NCI-H526 (cell line): ENCODE results near the gene PRAC1.

ENCODE experiments used
- DNase-seq, 2 experiments: peaks; one replicate each; lab custom pipeline; 2025; lab: John Stamatoyannopoulos, UW

The PRAC1 gene

DNA sequence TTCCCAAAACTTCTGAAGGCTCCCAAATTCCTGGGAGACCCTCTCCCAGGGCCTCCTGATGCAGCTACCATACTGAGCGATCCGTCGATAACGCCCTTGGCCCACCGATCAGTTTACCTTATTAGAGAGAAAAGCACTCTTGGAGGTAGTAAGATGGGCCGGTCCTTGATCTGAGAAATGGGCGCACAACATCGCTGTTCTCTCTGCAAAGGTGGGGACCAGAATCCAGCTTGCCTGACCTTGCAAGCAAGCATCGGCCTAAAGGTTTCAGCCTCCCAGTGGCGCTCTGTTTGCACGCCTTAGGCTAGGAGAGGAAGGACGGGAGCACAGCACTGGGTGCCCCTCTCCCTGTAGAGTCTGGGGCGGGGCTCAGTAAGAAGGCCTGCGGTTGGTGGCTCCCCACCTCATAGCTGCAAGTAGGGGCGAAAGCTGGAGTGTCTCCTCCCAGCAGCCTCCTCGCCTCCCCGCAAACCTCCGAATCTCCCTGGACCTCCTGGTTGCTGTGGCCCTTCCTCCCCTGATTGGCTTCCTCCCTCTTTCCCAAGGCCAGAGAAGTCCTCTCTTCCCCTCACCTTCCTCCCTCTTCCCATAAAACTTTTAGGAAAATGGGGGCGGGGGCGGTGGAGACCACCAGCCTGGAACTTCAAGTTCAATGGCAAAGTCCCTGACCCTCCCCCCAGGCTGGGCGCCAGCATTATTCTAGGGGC lies at the start of gene PRAC1:
Gene PRAC1 (minus strand): TSS at position 318 of the 707 bp plus-strand sequence. CDS start 126 bp downstream, at position 192.
- DNase-seq: no peak

DNA sequence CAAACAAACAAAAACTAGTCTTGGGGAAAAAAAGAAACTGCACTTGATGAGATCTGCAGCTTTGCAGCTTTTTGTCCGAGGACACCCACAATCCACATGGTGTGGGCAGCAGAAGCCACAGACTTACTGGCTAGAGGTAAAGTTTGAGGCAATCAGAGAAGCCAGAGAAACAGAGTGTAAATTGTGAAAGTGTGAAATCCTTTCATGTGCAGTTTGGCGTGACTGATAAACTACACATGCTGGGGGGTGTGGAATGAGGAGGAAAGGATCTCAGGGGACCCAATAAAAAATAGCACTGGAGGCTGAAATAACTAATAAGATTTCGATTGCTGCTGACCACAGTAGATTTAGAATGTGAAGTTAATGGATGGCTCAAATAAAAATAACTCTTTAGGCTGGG lies 48.6 kb upstream of the PRAC1 start:
- DNase-seq: no peak

DNA sequence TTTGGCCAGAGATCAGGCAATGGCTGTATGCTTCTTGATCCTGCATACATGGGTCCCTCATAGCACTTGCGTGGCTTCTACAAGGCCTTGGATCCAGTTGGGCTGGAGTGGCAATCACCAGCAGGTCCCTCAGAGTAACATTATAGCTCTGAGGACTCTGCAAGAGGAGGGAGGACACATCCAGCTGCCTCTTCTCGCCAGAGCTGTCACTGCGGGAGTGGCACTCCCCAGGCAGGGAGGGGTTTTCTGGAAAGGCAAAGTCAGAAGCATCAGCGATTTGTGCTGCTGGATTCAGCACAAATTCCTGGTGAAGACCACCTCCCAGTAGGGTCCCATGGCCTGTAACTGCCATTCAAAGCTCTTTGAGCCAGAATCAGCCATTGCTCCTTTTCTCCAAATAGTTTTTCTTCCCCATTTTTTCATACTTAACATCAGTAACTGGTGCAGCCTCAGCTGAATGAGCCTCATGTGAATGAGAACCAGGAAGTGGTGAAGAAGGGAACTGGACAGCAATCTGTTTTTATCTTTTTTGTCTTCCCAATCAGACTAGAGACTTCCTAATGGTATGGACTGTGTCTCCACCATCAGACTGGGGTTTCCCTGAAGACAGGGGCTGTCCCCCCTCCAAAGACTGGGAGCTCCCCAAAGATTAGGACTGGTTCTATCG lies 46.8 kb upstream of the PRAC1 start:
- DNase-seq: no peak

DNA sequence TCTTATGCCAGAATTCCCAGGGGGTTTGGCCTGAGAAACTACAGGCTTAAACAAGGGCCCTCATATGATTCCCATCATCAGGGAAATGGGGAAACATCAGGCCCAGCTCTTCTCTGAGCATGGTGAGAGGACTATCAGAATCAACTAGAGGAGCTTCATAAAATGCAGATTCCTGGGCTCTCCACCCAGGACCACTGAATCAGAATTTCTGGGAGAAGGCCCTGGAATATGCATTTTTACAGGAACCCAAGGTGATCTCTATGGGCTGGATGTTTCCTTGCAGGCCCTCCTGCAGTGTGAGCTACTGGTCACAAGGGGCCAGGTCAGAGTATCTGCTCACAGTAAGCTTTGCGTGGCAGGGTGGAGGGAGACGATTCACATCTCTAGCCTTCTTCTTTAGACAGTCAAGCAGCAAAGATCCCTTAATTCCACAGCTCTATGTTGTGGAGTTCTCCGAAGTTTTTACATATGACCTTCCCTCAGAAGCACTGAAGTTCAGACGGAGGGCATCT lies 45.0 kb upstream of the PRAC1 start:
- no peak for DNase-seq

DNA sequence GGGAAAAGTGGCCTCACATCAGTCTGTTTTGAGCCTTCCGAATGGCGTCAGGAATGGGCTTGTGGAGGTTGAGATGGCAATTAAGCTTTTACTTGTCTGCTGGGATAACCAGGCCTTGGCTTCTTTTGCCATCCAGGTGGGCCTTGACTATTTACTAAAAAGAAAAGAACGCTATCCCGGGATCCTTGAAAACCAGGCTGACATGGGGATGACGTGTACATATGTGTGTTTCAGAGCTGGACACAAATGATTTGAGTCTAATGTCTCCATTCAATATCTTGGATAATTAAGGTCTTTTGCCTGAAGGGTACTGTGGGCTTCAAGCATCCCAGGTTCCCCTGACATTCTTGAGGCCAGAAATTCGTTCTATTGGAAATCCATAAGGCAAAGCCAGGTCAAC lies 38.8 kb upstream of the PRAC1 start:
- no peak for DNase-seq

DNA sequence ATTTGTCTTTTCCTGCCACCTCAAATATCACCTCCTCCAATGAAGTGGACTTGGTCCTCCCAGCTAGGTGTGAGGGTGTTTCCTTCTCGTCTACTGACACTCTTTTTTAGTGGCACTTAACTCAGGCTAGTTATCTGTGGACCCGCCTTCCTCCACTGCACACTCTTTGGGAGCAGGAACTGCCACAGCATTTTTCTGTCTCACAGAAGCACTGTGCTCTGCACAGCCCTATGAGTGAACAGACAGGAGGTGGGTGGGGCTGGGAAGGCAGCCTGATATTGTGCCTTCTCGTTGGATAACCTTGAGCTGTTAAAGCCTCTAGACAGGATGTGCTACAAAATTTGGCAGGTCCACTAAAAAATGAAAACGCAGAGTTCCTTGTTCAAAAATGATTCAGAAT lies 38.1 kb upstream of the PRAC1 start:
- no peak for DNase-seq

DNA sequence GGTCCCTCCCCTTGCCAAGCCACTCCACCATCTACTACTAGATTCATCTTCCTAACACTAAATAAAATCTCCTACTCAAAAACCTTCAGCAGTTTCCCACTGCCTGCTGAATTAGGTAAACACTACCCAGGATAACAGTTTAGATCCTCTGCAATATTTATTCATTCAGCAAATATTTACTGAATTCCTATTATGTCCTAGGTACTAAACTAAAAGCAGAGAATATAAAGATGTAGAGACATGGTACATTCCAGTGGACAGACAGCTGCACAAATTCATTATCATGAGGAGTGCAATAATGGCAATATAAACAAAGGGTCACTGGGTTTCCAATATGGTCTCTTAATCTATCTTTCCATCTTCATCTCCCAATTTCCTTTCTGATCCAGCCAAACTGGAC lies 37.0 kb upstream of the PRAC1 start:
- DNase-seq: no peak

DNA sequence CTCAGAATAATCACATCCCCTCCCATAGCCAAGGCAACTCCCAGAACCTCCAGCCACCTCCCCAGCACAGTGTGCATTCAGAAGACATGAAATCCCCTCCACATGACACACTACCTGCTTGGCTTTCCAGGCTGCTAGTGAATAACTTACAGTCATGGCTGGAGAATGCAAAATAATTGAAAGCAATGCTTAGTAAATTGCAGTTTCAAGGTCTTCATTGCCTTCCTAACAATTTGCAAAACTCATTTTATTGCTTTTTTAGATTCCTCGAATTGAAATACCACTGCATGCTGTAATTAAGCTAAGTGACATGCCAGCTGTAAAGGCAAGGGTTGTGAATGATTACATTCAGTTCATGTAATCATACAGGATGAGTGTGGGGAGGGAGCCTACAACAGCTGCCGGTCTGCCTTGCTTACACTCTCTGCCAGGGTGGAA lies 35.2 kb upstream of the PRAC1 start:
- no peak for DNase-seq

DNA sequence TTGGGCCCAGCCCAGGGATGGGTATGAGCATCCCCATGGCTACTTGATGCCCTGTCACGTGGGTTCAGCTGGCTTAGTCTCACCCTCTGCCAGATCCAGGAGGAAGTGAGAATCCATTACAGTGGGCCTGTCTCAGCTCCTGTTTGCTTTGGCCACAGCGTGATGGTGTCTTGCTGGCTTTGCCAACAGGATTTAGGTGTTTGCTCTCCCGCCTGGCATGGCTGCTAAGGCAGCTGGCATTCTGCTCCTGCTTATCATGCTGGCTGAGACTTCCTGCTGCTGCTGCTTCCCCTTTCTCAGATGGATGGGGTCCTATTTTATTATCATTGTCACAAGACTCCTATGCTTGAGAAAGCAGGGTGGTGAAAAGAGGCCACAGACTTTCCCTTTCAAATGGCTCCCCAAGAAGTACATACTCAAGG lies 34.5 kb upstream of the PRAC1 start:
- no peak for DNase-seq

DNA sequence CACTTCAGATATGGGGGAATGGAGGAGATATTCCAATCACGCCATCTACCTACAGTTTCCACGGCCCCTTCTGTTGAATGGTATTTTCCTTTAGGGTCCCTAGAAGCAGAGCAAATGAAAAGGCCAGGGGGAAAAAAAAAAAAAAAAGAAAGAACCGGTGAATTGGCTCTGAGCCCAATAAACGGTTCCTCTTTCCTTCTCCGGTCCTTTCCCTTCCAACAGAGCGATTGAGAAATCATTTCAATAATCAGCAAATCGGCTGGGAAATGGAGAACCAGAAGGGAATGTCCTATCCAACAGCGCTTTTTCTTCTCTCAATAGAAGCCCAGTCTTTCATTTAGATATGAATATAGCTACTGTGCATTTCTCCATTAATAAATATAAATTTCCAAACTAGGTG lies 33.0 kb upstream of the PRAC1 start:
- DNase-seq: no peak

DNA sequence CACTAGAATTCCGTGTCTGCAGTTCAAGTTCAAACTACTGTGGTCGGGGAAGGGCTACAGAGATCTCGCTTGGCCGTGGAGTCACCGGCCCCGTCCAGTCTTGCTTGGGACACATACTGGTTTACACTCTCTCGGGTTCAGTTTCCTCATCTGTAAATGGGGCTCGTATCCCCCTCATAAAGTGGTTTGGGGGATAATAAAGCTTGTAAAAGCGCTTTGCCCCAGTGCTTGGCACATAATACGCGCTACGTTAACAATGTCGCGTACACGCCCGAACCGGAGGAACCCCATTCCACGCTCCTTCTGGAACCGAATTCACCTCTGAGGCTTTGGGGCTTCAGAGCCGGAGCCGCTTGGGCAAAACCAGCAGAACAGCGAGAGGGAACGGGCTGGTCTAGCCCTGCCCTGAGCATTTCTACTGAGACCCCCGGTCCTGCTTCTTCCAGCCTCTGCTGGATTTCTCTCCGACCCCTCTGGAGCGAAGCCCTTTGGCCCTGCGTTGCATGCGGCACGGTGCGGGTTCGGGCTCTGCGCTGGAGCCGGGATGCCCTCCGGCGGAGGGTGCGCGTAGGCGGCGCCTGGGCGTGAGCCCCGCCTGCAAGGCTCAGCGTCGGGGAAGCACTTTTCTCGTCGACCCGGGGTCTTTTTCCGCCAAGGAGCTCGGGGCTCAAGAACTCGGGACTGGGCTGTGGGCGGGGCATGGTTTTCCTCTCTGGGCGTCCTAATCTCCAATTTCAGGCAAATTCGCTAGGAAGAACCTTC lies 32.4 kb upstream of the PRAC1 start:
- DNase-seq: no peak

DNA sequence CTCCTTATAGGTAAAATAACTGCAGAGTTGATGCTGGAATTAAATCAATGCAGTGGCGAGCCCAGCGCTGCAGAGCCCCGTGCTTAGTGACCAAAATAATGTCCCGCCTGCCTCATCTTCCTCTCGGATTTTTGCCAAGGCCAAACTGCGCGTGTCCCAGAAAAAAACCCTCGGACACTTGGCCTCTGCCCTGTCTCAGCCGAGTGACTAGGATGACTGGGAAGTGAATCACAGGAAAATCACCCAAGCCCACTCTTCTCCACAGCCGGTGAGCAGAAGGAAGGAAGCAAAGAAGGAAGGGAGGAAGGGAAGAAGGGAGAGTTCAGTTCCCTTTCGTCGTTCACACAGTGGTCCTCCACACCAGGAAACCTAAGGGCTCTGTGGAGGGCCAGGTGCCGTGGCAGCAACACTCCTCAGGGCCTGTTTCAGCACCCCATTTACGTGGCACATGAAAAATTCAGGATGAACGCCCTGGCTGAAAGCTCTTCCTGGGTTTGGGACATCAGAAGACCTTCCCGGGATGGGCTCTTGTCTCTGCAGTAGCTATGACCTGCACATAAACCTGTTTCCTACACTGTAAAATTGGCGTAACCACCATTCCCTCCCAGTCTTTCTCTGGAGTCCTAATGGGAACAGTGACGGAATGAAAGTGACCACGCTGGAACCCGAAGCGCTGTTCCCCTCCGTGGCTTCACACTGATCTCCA lies 31.6 kb upstream of the PRAC1 start:
- DNase-seq: no peak

DNA sequence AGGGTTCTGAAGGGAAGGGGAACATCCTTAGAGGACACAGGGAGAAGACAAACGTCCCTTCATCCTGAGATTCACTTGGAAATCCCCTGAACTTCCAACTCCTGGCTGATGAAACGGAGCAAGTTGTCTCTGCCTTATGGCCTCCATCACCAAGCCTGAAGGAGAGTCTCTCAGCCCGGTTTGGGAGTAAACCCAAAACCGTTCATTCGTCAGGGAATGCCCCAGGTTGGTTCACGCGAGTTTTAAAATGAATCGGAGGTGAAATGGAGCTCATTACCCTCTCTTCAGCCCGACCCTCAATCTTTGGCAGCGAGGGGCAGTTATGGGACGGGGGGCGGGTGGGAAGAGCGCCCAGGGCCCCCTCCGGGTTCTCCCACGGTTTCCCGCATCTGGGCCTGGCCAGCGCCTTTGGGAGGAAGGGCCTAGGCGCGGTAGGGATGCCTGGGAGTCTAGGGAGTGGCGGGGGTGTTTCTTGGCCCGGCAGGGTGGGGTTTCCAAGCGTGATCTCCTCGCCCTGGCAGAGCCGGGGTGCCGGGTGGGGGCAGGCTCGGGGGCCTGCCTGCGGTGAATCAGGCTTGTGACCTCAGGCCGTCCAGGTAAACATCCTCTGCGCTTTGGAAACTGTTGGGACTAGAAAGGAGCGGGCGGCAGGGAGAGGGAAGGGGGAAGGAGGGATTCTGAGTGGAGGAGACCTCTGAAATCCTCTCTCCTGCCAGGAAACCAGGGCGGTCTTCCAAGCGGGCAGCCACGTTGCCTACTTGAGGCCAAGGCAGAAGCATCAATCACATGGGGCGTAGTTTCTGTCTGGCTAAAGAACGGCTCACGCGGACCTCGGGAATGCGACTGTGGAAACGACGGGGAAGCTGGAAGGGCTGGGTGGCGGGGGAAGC lies 30.3 kb upstream of the PRAC1 start:
- no peak for DNase-seq

DNA sequence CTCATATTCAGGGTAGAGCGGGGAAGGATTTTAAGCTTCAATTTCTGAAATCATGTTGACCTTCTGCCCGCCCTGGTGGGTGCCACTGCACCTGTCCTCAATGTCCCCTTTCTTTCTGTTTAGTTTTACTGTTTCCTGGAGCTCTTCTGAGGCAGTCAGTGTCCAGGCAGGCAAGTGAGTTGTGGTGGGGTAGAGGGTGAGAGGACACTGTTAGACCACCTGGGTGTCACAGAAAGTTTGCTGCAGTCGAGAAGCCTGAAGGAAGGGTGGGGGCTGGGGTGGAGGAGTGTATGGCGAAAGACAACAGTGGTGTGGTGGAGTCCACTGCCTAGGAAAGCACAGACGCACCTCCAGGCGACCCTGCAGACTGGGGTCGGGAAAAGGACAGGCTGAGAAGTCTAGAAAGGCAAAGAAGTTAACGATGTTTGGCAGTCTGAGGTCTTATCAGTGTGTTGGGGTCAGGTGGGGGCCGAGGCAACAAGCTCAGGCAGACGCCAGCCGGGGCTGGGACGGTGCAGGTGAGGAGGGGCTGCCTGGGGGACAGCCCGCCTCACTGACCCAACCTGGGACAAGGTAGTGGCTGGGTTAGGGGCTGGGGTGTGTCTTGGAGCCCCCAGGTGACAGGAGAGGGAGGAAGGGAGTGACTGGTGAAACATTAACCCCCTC lies 29.5 kb upstream of the PRAC1 start:
- DNase-seq: no peak

DNA sequence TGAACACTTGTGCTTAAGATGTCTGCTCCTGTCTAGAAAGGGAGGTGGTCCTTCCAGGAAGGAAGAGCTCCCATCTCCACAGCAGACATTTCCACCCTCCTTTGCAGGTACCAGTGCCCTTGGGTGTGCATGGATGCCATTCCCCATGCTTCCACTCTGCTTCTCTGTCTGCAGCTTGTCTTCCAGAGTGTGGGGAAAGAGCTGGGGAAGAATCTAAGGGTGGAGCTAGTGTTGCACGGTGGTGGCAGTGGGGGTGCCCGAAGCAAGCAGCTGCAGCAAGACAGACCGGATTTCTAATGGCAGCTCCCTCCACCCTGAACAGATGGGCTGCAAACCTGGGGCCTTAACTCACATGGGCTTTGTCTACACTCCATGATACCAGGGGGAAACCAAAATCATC lies 28.9 kb upstream of the PRAC1 start:
- no peak for DNase-seq

DNA sequence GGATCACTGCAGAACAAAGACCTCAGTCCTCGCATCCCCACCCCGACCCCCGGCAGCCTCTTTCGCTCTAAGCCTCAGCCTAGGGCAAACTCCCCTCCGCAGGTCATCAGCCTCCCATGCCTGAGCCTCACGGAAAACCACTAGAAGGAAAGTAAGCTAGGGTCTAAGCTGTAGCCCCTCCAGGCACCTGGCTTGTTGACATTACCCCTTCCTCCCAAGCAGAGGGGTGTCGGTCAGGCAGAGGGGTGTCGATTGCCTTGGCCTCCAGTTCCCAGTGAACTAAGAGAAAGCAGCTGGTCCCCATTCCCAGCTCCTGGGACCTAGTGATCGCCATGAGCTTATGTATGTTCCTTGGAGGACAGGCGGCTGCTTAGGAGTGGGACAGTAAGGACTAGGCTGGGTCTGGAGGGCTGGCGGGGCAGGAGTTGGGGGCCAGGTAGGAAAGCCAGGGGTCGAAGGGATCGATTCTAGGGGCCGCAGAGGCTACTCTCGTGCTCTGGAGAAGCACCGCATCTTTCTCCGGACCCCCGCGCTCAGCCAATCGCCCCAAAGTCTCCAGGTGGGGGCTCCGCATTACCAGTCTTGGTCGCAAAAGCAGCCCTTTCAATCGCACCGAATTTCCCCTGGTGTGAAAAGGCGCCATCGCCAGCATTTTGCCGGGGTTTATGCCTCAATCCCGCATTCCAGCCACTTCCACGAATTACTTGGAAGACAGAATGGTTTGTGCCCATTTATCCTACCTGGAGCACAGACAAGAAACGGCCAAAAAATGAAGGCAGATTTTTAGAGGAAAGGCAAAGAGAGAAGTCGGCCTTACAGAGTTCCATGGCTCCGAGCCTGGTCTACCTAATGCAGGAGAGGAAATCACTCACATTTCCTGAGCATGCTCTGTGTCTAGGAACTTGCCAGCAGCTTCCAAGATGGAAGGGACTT lies 27.6 kb upstream of the PRAC1 start:
- DNase-seq: no peak

DNA sequence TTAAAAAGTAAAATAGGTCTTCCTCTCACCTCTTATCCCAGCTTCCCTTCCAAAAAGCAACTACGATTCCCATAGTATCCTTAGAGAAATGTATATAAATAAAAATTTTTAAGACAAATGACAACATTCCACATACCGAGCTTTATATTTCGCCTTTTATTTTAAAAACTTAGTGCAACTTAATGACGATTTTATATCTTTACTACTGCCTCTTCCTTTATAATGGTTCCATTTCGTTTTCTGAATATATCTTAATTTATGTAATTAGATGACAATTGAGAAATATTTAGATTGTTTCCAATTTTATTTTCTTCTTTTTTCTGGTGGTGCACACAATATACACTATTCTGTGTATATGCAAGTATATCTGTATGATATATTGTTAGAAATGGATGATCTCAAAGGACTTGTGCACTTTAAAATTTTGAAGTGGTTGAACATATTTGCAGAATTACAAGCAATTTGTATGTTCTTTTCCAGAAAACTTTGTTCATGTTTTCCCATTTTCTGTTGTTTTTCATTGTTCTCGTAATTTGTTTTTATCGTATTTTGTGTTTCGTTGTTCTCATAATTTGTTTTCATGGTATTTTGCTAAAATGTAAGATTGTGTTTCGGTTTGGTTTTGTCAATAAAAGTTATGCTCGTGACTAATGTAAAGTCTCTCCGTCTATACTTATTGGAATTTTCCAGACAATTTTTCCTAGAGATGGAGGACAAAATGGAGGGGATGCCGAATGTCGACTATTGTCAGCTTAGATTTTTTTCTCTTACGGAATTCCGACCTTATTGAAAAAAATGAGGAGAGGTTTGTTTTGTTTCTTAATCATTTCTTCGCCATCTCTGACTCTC lies 26.6 kb upstream of the PRAC1 start:
- DNase-seq: no peak
